Muscle of leg (tissue), 16 donors: Measurements from ENCODE around the gene TCTA. TPM values are rescaled to one million over a fixed set of nuclear protein-coding genes. Genes with fewer than 3 reads are reported as not detected.

Source experiments
- DNase-seq: peaks from one replicate; pipeline ENCODE4 v3.0.0; 2013
- H3K27ac ChIP-seq: one replicate; pipeline ENCODE4 v1.5.1; 2013; ENCODE audit warnings: mild to moderate bottlenecking, low read length, control low read depth
- H3K27me3 ChIP-seq: one replicate; pipeline ENCODE4 v1.6.1; 2013; ENCODE audit warnings: low read length; ENCODE audit not compliant: control insufficient read depth, insufficient read depth
- H3K36me3 ChIP-seq: one replicate; pipeline ENCODE4 v1.6.1; 2013; ENCODE audit warnings: low read length; ENCODE audit not compliant: control insufficient read depth, insufficient read depth
- H3K4me1 ChIP-seq: one replicate; pipeline ENCODE4 v1.6.1; 2013; ENCODE audit warnings: low read length; ENCODE audit not compliant: control insufficient read depth, insufficient read depth
- H3K4me3 ChIP-seq: one replicate; pipeline ENCODE4 v1.5.1; 2013; ENCODE audit warnings: low read length, control low read depth
- H3K9me3 ChIP-seq: replicated peaks from 2 replicates; pipeline ENCODE4 v1.6.1; 2013; ENCODE audit warnings: low read depth, low read length; ENCODE audit not compliant: control insufficient read depth
- whole genome bisulfite sequencing: methylation state at CpG from one replicate; pipeline ENCODE4 v1.1.5; 2013; ENCODE audit warnings: missing lambda C conversion rate; ENCODE audit not compliant: insufficient coverage; 5-methylcytosine and 5-hydroxymethylcytosine counted together
- long read RNA-seq, 11 donors: transcript quantifications; one replicate each; lab custom pipeline, GENCODE V29; 2026
- polyA plus RNA-seq, 8 donors: library from polyadenylated mRNA; unstranded; fragments of 120-200 nt; gene quantifications; one replicate each; pipeline versions ENCODE4 v1.2.1 to v1.2.3, GENCODE V29; 2013; ENCODE audit warnings: inconsistent platforms in 1 of 8, low replicate concordance in 1 of 8; ENCODE audit not compliant: insufficient read length in 8 of 8, insufficient read depth in 1 of 8
- total RNA-seq: library from RNA; stranded (reverse); fragments of 120-200 nt; gene quantifications from one replicate; pipeline ENCODE4 v1.2.4, GENCODE V29; 2013

The TCTA gene
- total RNA-seq: 13.3 TPM
- polyA plus RNA-seq: 10 to 100 TPM; 13.3 to 19.7 (median 16.9) TPM
- long read RNA-seq, donor 1, transcript TCTA-201 (3 exons, 2,146 nt): major isoform, 6 of 6 reads
- long read RNA-seq, donor 1, partial matches to known transcripts: 0 of 6 reads
- long read RNA-seq, donor 1, other reads (novel, unspliced or antisense): 0 of 6 reads
- long read RNA-seq, donor 2, partial matches to known transcripts: 0 of 1 reads
- long read RNA-seq, donor 2, other reads (novel, unspliced or antisense): 0 of 1 reads
- long read RNA-seq, donor 3, transcript TCTA-201 (3 exons, 2,146 nt): major isoform, 20 of 21 reads
- long read RNA-seq, donor 3, partial matches to known transcripts: 0 of 21 reads
- long read RNA-seq, donor 3, other reads (novel, unspliced or antisense): 0 of 21 reads
- long read RNA-seq, donor 4, transcript TCTA-201 (3 exons, 2,146 nt): major isoform, 6 of 6 reads
- long read RNA-seq, donor 4, partial matches to known transcripts: 0 of 6 reads
- long read RNA-seq, donor 4, other reads (novel, unspliced or antisense): 0 of 6 reads
- long read RNA-seq, donor 5, transcript TCTA-201 (3 exons, 2,146 nt): major isoform, 21 of 21 reads
- long read RNA-seq, donor 5, partial matches to known transcripts: 0 of 21 reads
- long read RNA-seq, donor 5, other reads (novel, unspliced or antisense): 0 of 21 reads
- long read RNA-seq, donor 6, transcript TCTA-201 (3 exons, 2,146 nt): major isoform, 15 of 30 reads
- long read RNA-seq, donor 6, partial matches to known transcripts: 14 of 30 reads
- long read RNA-seq, donor 6, other reads (novel, unspliced or antisense): 0 of 30 reads
- long read RNA-seq, donor 7, transcript TCTA-201 (3 exons, 2,146 nt): major isoform, 7 of 8 reads
- long read RNA-seq, donor 7, partial matches to known transcripts: 0 of 8 reads
- long read RNA-seq, donor 7, other reads (novel, unspliced or antisense): 0 of 8 reads
- long read RNA-seq, donor 8, transcript TCTA-201 (3 exons, 2,146 nt): major isoform, 6 of 6 reads
- long read RNA-seq, donor 8, partial matches to known transcripts: 0 of 6 reads
- long read RNA-seq, donor 8, other reads (novel, unspliced or antisense): 0 of 6 reads
- long read RNA-seq, donor 9, transcript TCTA-201 (3 exons, 2,146 nt): major isoform, 7 of 10 reads
- long read RNA-seq, donor 9, partial matches to known transcripts: 0 of 10 reads
- long read RNA-seq, donor 9, other reads (novel, unspliced or antisense): 0 of 10 reads
- long read RNA-seq, donor 10, transcript TCTA-201 (3 exons, 2,146 nt): major isoform, 9 of 9 reads
- long read RNA-seq, donor 10, partial matches to known transcripts: 0 of 9 reads
- long read RNA-seq, donor 10, other reads (novel, unspliced or antisense): 0 of 9 reads
- long read RNA-seq, donor 11, transcript TCTA-201 (3 exons, 2,146 nt): major isoform, 10 of 10 reads
- long read RNA-seq, donor 11, partial matches to known transcripts: 0 of 10 reads
- long read RNA-seq, donor 11, other reads (novel, unspliced or antisense): 0 of 10 reads

- Histone ChIP-seq H3K4me3 (peak within 1 kb of the TSS; percentile 95), H3K27ac (peak within 1 kb of the TSS; percentile 96), H3K36me3 (peaks cover 29% of the 10 kb centered on the region), H3K27me3 (no peaks in the 10 kb centered on the region), H3K4me1 (peaks cover 43% of the 10 kb centered on the region), H3K9me3 (no peaks in the 10 kb centered on the region)
- WGBS: under 1% methylated on average over 47 of the region's 62 CpGs
- DNase-seq: peak; percentile 100
Measured at GRCh38 chr3:49411968-49412631, at the start of gene TCTA, which contains the start of gene RHOA. Gene TCTA (plus strand): TSS chr3:49412423. CDS start chr3:49412427, 4 bp downstream. Gene RHOA (minus strand): TSS chr3:49411976. CDS start chr3:49375589, 36,387 bp downstream.

GRCh38 chr3:49362561-49362960, 49.7 kb upstream of the TCTA start:
- no peak for DNase-seq
- Histone ChIP-seq H3K9me3 (no peaks in the 10 kb centered on the region), H3K27ac (no peak overlapping the region), H3K4me3 (no peak overlapping the region), H3K36me3 (peaks cover 71% of the 10 kb centered on the region), H3K27me3 (no peaks in the 10 kb centered on the region), H3K4me1 (peaks cover 11% of the 10 kb centered on the region)
- WGBS: 100% methylated on average over 1 of the region's 3 CpGs

GRCh38 chr3:49370585-49371290, 41.5 kb upstream of the TCTA start:
- DNase-seq: no peak
- Histone ChIP-seq H3K27ac (no peak overlapping the region), H3K27me3 (no peaks in the 10 kb centered on the region), H3K9me3 (no peaks in the 10 kb centered on the region), H3K4me3 (no peak overlapping the region), H3K36me3 (peaks cover 82% of the 10 kb centered on the region), H3K4me1 (no peaks in the 10 kb centered on the region)
- WGBS: 89% methylated on average over 3 of the region's 6 CpGs

- no peaks in the 10 kb centered on the region for H3K9me3 ChIP-seq
- no peak overlapping the region for H3K27ac ChIP-seq
- DNase-seq: no peak
- no peaks in the 10 kb centered on the region for H3K27me3 ChIP-seq
- peaks cover 70% of the 10 kb centered on the region for H3K36me3 ChIP-seq
- no peak overlapping the region for H3K4me3 ChIP-seq
- no peaks in the 10 kb centered on the region for H3K4me1 ChIP-seq
Measured at GRCh38 chr3:49371946-49372345, 40.3 kb upstream of the TCTA start.

- Histone ChIP-seq H3K27me3 (no peaks in the 10 kb centered on the region), H3K4me1 (peaks cover 7% of the 10 kb centered on the region), H3K27ac (no peak overlapping the region), H3K36me3 (peaks cover 26% of the 10 kb centered on the region), H3K9me3 (no peaks in the 10 kb centered on the region), H3K4me3 (no peak overlapping the region)
- DNase-seq: no peak
- 100% methylated on average over 1 of the region's 1 CpG for WGBS
Measured at GRCh38 chr3:49377483-49377882, 34.7 kb upstream of the TCTA start.

- no peaks in the 10 kb centered on the region for H3K9me3 ChIP-seq
- H3K27me3 ChIP-seq: no peaks in the 10 kb centered on the region
- 83% methylated on average over 5 of the region's 11 CpGs for WGBS
- peaks cover 7% of the 10 kb centered on the region for H3K4me1 ChIP-seq
- peak; percentile 27 for DNase-seq
- peaks cover 18% of the 10 kb centered on the region for H3K36me3 ChIP-seq
- H3K4me3 ChIP-seq: no peak overlapping the region
- peak overlapping the region; percentile 47 for H3K27ac ChIP-seq
Measured at GRCh38 chr3:49378249-49378895, 33.9 kb upstream of the TCTA start.

GRCh38 chr3:49383387-49383786, 28.8 kb upstream of the TCTA start:
- no peak for DNase-seq
- Histone ChIP-seq H3K36me3 (no peaks in the 10 kb centered on the region), H3K9me3 (no peaks in the 10 kb centered on the region), H3K27me3 (no peaks in the 10 kb centered on the region), H3K27ac (no peak overlapping the region), H3K4me3 (no peak overlapping the region), H3K4me1 (peaks cover 4% of the 10 kb centered on the region)
- 70% methylated on average over 2 of the region's 5 CpGs for WGBS

- no CpG with 5 or more reads among the region's 1 CpG for WGBS
- H3K9me3 ChIP-seq: no peaks in the 10 kb centered on the region
- H3K36me3 ChIP-seq: no peaks in the 10 kb centered on the region
- H3K4me1 ChIP-seq: no peaks in the 10 kb centered on the region
- H3K4me3 ChIP-seq: no peak overlapping the region
- H3K27me3 ChIP-seq: no peaks in the 10 kb centered on the region
- DNase-seq: no peak
- no peak overlapping the region for H3K27ac ChIP-seq
Measured at GRCh38 chr3:49385617-49386016, 26.6 kb upstream of the TCTA start.
